Psoas muscle (tissue), 8 donors: ENCODE data around the gene GPALPP1. TPM values are rescaled to one million over a fixed set of nuclear protein-coding genes. Genes with fewer than 3 reads are reported as not detected.
"Not testable (repeated sequence)": the region's sequence is repeated elsewhere in the genome, so short reads cannot be mapped to it uniquely, and the experiment has no call there.

Source experiments
- ATAC-seq, 4 donors: fragments of 200-7000 bp; cut with Tn5 transposase; one replicate each; pipeline ENCODE4 v1.9.1; 2020; ENCODE audit warnings: moderate library complexity in 3 of 4, mild to moderate bottlenecking in 2 of 4
- DNase-seq, 2 donors: peaks; one replicate each; pipeline ENCODE4 v3.0.0-alpha.2; 2020
- H3K27ac ChIP-seq: fragments of 200-600 bp; one replicate; pipeline ENCODE4 v1.8.0; 2022
- H3K27me3 ChIP-seq, 3 donors: fragments of 200-600 bp in 1 of 3; one replicate each; pipeline versions ENCODE4 v1.6.1 to v1.8.0; 2013 to 2022; ENCODE audit warnings: low read length in 2 of 3, mild to moderate bottlenecking in 2 of 3, moderate library complexity in 1 of 3; ENCODE audit not compliant: insufficient read depth in 3 of 3
- H3K36me3 ChIP-seq, 2 donors: fragments of 200-600 bp in 1 of 2; one replicate each; pipeline versions ENCODE4 v1.6.1 to v1.8.0; 2013 to 2022; ENCODE audit warnings: low read depth in 1 of 2, mild to moderate bottlenecking in 1 of 2, moderate library complexity in 1 of 2; ENCODE audit not compliant: insufficient read depth in 1 of 2
- H3K4me1 ChIP-seq: fragments of 200-600 bp; one replicate; pipeline ENCODE4 v1.8.0; 2022
- H3K4me3 ChIP-seq: fragments of 200-600 bp; one replicate; pipeline ENCODE4 v1.8.0; 2022; ENCODE audit warnings: mild to moderate bottlenecking
- H3K9me3 ChIP-seq: fragments of 200-600 bp; one replicate; pipeline ENCODE4 v1.8.0; 2022
- WGBS, 3 donors: extraction: QIAGEN DNeasy Blood & Tissue Kit; methylation state at CpG; one replicate each; pipeline versions ENCODE4 v1.1.6 to v1.1.7; 2013; 5-methylcytosine and 5-hydroxymethylcytosine counted together
- intact Hi-C, 2 donors: fragments of 100-400 bp; cut with DNase I; formaldehyde crosslinking; loops; one replicate each; pipeline versions ENCODE4 v1.11.0 to v1.14.2; 2022
- polyA plus RNA-seq, 3 donors: library from polyadenylated mRNA; stranded (reverse); fragments of 200-250 nt; gene quantifications; one replicate each; pipeline ENCODE4 v1.2.3, GENCODE V29; 2013
- total RNA-seq, 4 donors: library from RNA; stranded (reverse); fragmentation: NEBNext Ultra II Directional in 2 of 4; extraction: Animal tissue kit (Norgen Biotek cat#: 25700) in 2 of 4; gene quantifications; one replicate each; pipeline versions ENCODE4 v1.2.1 to v1.2.4, GENCODE V29; 2021 to 2023
- TF ChIP-seq, protein P1 (sequence below): fragments of 200-600 bp; IDR thresholded peaks from one replicate; pipeline ENCODE4 v1.8.0; 2022; ENCODE audit warnings: antibody characterized with exemption
- donor health status: healthy with polysubstance abuse.
- donor health status: DM: no; HTN: no; CAD: no; lungs with moderate emphysema.
- donor health status: Bipolar disorder and iron deficiency.
- donor health status: healthy.
- donor health status: DM: yes; HTN: yes; CAD: no.
- donor health status: DM: no; HTN: no; CAD: no.
- donor health status: DM: no; HTN: no; CAD: no.
- donor health status: DM: yes; HTN: yes; CAD: no.

Gene GPALPP1
- total and polyA plus RNA-seq, 7 donors: 5.4 to 16.2 (median 12.0) TPM

DNA sequence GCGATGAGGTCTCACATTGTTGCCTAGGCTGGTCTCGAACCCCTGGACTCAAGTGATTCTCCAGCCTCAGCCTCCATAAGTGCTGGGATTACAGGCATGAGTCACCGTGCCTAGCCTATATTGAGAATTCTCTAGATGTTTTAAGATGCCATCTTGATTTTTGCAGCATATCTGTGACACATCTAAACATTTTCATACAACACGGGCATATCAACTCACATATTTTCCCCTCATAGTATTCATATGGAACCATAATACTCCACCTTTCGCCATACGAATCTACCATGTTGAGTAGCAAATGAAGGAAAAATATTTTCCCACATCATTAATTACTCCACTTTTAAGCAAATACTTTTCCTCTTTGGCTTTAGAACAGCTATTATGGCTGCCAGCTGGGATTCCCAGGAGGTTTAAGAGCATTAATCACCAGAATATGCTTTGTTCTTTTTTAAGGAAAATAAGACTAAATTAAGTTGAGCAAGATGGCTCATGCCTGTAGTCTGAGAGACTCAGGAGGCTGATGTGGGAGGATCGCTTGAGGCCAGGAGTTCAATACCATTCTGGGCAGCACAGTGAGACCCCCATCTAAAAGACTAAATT lies 74.0 kb downstream of the GPALPP1 start:
- Histone ChIP-seq H3K27me3 (no peaks in the 10 kb centered on the region), H3K4me3 (no peak overlapping the region), H3K4me1 (no peaks in the 10 kb centered on the region), H3K27ac (no peak overlapping the region), H3K9me3 (no peaks in the 10 kb centered on the region), H3K36me3 (no peaks in the 10 kb centered on the region)
- no peak for DNase-seq
- ATAC-seq: no peak
- TF ChIP-seq, protein P1, sequence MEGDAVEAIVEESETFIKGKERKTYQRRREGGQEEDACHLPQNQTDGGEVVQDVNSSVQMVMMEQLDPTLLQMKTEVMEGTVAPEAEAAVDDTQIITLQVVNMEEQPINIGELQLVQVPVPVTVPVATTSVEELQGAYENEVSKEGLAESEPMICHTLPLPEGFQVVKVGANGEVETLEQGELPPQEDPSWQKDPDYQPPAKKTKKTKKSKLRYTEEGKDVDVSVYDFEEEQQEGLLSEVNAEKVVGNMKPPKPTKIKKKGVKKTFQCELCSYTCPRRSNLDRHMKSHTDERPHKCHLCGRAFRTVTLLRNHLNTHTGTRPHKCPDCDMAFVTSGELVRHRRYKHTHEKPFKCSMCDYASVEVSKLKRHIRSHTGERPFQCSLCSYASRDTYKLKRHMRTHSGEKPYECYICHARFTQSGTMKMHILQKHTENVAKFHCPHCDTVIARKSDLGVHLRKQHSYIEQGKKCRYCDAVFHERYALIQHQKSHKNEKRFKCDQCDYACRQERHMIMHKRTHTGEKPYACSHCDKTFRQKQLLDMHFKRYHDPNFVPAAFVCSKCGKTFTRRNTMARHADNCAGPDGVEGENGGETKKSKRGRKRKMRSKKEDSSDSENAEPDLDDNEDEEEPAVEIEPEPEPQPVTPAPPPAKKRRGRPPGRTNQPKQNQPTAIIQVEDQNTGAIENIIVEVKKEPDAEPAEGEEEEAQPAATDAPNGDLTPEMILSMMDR: no peak
- WGBS, 3 donors: 72 to 82% (median 79%) methylated on average over 7 of the region's 7 CpGs
- intact Hi-C loops: no loop called here

DNA sequence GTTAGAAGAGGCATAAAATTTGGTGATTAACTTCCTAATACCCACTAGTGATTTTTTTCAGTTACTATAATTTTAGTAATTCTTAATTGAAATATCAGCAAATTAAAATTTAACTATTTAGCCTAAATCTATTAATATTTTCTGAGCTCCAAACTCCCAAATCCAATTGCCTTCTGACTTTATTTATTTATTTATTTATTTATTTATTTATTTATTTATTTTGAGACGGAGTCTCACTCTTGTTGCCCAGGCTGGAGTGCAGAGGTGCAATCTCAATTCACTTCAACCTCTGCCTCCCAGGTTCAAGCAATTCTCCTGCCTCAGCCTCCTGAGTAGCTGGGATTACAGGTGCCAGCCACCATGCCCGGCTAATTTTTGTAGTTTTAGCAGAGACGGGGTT lies 74.6 kb downstream of the GPALPP1 start:
- DNase-seq, ATAC-seq, H3K4me1 ChIP-seq, H3K27ac ChIP-seq, H3K36me3 ChIP-seq, H3K27me3 ChIP-seq, intact Hi-C loops, H3K4me3 ChIP-seq, H3K9me3 ChIP-seq: not testable (repeated sequence)
- WGBS, 3 donors: 87 to 88% (median 88%) methylated on average over 3 of the region's 3 CpGs

DNA sequence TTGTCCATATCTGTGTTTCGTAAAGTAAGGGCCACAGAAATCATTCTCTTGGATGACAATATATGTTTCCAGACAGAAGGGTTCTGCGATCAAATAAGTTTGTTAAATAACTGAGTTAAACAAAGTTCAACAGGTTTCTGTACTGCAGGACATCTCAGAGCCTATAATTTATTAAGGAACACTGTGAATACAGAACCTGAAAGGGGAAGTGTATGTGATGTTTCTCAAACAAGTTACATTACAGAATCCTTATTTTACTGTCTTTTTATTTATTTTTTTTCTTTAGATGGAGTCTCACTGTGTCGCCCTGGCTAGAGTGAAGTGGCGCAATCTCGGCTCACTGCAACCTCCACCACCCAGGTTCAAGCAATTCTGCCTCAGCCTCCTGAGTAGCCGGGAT lies 75.6 kb downstream of the GPALPP1 start:
- intact Hi-C loops: no loop called here
- Histone ChIP-seq H3K4me3 (no peak overlapping the region), H3K27ac (no peak overlapping the region), H3K4me1 (no peaks in the 10 kb centered on the region), H3K9me3 (no peaks in the 10 kb centered on the region), H3K27me3 (no peaks in the 10 kb centered on the region), H3K36me3 (no peaks in the 10 kb centered on the region)
- whole genome bisulfite sequencing, 3 donors: 94 to 98% (median 95%) methylated on average over 6 of the region's 6 CpGs
- TF ChIP-seq, protein P1: no peak
- ATAC-seq (no peak), DNase-seq (no peak)

DNA sequence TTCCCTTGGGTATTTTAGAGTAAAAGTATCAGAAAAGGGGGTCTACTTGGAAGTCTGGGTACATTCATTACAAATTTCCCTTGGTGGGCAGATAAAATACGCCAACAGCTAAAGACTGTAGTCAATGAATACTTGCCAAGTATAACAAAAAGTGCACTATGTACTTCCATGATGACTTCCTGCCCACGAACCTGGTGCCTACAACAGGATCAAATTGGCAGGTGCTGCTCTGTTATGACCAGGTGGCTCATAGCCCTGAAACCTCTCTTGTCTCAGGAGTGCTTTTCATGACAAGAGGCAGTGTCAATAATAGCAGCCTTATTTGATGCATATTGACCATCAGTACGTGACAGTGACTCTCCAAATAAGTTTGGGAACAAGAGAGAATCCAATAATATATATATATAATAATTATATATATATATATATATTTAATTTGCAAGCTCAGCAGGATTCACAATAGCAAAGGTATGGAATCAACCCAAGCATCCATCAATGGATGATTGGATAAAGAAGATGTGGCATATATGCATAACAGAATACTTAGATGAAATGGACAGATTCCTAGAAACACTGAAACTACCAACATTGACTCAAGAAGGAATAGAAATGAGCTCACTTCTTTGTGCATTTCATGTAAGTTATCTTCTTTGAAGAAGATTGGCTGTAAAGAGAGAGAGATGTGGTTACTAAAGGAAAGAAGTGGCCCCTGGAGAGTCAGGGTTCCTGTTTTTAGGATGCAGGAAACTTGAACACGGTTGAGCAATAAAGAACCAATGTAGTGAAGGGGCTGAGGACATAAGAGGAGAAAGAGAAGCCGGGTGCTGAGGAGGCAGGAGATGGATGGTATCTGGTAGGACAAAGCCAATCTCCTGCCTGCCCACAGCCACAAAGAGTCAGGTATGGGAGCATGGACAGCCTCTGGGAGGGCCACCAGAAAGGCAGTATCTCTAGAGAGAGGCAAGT lies 79.0 kb downstream of the GPALPP1 start:
- 62 to 71% (median 70%) methylated on average over 5 of the region's 5 CpGs for WGBS, 3 donors
- DNase-seq (no peak), ATAC-seq (no peak)
- intact Hi-C loops: no loop called here
- H3K9me3 ChIP-seq: no peaks in the 10 kb centered on the region
- no peaks in the 10 kb centered on the region for H3K36me3 ChIP-seq
- no peak overlapping the region for H3K4me3 ChIP-seq
- TF ChIP-seq, protein P1: no peak
- no peaks in the 10 kb centered on the region for H3K4me1 ChIP-seq
- no peaks in the 10 kb centered on the region for H3K27me3 ChIP-seq
- H3K27ac ChIP-seq: no peak overlapping the region

DNA sequence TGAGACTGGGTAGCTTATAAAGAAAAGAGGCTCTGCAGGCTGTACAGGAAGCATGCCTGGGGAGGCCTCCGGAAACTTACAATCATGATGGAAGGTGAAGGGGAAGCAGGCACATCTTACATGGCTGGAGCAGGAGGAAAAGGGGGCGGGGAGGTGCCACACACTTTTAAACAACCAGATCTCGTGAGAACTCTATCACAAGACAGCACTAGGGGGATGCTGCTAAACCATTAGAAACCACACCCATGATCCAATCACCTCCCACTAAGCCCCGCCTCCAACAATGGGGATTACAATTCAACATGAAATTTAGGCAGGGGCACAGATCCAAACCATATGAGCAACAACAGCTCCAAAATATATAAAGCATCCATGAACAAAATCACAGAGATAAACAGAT lies 84.5 kb downstream of the GPALPP1 start:
- no peaks in the 10 kb centered on the region for H3K27me3 ChIP-seq
- ATAC-seq: no peak
- intact Hi-C loops: no loop called here
- H3K9me3 ChIP-seq: no peaks in the 10 kb centered on the region
- H3K4me1 ChIP-seq: no peaks in the 10 kb centered on the region
- TF ChIP-seq, protein P1: no peak
- no peaks in the 10 kb centered on the region for H3K36me3 ChIP-seq
- no peak for DNase-seq
- 78 to 83% (median 80%) methylated on average over 4 of the region's 4 CpGs for WGBS, 3 donors
- no peak overlapping the region for H3K4me3 ChIP-seq
- no peak overlapping the region for H3K27ac ChIP-seq
